Liver (tissue), 3 donors: ENCODE data around the gene LIMA1.

ENCODE experiments used
- HNF4G ChIP-seq: IDR thresholded peaks from 2 replicates; pipeline ENCODE4 v1.6.1; 2016; ENCODE audit warnings: antibody characterized with exemption
- JUND ChIP-seq, 2 donors: IDR thresholded peaks; 2 replicates each; pipeline ENCODE4 v1.6.1; 2016; ENCODE audit warnings: antibody characterized with exemption in 2 of 2
- NR2F2 ChIP-seq: IDR thresholded peaks from 2 replicates; pipeline ENCODE4 v1.6.1; 2016; ENCODE audit warnings: antibody characterized with exemption
- RAD21 ChIP-seq, 2 donors: IDR thresholded peaks; 2 replicates each; pipeline ENCODE4 v1.6.1; 2016; ENCODE audit warnings: antibody characterized with exemption in 2 of 2, mild to moderate bottlenecking in 2 of 2
- TF ChIP-seq, protein P1 (sequence below): fragments of 150-350 bp; IDR thresholded peaks from 2 replicates; pipeline ENCODE4 v1.5.1; 2017; ENCODE audit warnings: improper control_type of control experiment, low read depth, low read length; ENCODE audit not compliant: missing input control
- TF ChIP-seq, protein P2 (sequence below): IDR thresholded peaks from 2 replicates; pipeline ENCODE4 v1.6.1; 2016; ENCODE audit warnings: antibody characterized with exemption
- TF ChIP-seq, protein P3 (sequence below): IDR thresholded peaks from 2 replicates; pipeline ENCODE4 v1.6.1; 2016; ENCODE audit warnings: antibody characterized with exemption
- TF ChIP-seq, protein P4 (sequence below): IDR thresholded peaks from 2 replicates; pipeline ENCODE4 v1.6.1; 2016; ENCODE audit warnings: antibody characterized with exemption, mild to moderate bottlenecking
- TF ChIP-seq, protein P5 (sequence below): IDR thresholded peaks from 2 replicates; pipeline ENCODE4 v1.6.1; 2016; ENCODE audit warnings: antibody characterized with exemption
- donor health status: healthy.
- donor health status: healthy.

DNA sequence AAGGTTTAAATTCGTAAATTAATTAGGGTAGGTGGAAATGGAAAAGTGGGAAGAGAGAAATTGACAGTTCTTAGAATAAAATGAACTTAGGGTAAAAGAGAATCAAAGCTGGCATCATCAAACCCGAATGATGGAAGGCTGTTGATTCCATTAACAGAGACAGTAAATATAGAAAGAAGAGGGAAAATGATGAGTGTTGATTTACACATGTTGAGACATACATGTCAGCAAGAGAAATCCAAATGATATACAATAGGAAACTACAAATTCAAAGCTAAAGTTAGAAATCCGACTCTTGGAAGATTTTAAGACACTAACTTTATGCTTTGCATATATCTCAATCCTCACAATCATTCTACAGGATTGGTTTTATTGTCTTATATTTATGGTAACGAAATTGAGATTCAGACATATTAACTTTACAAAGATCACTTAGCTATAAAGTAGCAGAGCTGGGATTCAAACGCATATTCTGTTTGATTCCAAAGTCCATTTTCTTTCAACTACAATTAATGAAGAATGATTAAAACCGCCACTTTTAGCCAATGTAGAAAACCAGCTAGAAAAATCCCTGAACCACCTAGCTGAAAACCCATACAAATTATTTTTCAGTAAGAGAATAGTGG, 30.2 kb downstream of the LIMA1 start:
- TF ChIP-seq, protein P1, sequence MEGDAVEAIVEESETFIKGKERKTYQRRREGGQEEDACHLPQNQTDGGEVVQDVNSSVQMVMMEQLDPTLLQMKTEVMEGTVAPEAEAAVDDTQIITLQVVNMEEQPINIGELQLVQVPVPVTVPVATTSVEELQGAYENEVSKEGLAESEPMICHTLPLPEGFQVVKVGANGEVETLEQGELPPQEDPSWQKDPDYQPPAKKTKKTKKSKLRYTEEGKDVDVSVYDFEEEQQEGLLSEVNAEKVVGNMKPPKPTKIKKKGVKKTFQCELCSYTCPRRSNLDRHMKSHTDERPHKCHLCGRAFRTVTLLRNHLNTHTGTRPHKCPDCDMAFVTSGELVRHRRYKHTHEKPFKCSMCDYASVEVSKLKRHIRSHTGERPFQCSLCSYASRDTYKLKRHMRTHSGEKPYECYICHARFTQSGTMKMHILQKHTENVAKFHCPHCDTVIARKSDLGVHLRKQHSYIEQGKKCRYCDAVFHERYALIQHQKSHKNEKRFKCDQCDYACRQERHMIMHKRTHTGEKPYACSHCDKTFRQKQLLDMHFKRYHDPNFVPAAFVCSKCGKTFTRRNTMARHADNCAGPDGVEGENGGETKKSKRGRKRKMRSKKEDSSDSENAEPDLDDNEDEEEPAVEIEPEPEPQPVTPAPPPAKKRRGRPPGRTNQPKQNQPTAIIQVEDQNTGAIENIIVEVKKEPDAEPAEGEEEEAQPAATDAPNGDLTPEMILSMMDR: no peak
- TF ChIP-seq, protein P2, sequence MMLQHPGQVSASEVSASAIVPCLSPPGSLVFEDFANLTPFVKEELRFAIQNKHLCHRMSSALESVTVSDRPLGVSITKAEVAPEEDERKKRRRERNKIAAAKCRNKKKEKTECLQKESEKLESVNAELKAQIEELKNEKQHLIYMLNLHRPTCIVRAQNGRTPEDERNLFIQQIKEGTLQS: no peak
- TF ChIP-seq NR2F2 (no peak), HNF4G (no peak), JUND (IDR thresholded peaks at IDR 0.05) (no peak), RAD21 (IDR thresholded peaks at IDR 0.05) (no peak)
- TF ChIP-seq, protein P3, sequence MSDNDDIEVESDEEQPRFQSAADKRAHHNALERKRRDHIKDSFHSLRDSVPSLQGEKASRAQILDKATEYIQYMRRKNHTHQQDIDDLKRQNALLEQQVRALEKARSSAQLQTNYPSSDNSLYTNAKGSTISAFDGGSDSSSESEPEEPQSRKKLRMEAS: no peak
- TF ChIP-seq, protein P4, sequence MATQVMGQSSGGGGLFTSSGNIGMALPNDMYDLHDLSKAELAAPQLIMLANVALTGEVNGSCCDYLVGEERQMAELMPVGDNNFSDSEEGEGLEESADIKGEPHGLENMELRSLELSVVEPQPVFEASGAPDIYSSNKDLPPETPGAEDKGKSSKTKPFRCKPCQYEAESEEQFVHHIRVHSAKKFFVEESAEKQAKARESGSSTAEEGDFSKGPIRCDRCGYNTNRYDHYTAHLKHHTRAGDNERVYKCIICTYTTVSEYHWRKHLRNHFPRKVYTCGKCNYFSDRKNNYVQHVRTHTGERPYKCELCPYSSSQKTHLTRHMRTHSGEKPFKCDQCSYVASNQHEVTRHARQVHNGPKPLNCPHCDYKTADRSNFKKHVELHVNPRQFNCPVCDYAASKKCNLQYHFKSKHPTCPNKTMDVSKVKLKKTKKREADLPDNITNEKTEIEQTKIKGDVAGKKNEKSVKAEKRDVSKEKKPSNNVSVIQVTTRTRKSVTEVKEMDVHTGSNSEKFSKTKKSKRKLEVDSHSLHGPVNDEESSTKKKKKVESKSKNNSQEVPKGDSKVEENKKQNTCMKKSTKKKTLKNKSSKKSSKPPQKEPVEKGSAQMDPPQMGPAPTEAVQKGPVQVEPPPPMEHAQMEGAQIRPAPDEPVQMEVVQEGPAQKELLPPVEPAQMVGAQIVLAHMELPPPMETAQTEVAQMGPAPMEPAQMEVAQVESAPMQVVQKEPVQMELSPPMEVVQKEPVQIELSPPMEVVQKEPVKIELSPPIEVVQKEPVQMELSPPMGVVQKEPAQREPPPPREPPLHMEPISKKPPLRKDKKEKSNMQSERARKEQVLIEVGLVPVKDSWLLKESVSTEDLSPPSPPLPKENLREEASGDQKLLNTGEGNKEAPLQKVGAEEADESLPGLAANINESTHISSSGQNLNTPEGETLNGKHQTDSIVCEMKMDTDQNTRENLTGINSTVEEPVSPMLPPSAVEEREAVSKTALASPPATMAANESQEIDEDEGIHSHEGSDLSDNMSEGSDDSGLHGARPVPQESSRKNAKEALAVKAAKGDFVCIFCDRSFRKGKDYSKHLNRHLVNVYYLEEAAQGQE: no peak
- TF ChIP-seq, protein P5, sequence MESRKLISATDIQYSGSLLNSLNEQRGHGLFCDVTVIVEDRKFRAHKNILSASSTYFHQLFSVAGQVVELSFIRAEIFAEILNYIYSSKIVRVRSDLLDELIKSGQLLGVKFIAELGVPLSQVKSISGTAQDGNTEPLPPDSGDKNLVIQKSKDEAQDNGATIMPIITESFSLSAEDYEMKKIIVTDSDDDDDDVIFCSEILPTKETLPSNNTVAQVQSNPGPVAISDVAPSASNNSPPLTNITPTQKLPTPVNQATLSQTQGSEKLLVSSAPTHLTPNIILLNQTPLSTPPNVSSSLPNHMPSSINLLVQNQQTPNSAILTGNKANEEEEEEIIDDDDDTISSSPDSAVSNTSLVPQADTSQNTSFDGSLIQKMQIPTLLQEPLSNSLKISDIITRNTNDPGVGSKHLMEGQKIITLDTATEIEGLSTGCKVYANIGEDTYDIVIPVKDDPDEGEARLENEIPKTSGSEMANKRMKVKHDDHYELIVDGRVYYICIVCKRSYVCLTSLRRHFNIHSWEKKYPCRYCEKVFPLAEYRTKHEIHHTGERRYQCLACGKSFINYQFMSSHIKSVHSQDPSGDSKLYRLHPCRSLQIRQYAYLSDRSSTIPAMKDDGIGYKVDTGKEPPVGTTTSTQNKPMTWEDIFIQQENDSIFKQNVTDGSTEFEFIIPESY: no peak
